ENCODE measurements around the gene MTCL3.

GRCh38 chr6:127452803-127453202 lies 66.3 kb downstream of the MTCL3 start:
- TF ChIP-seq, protein P1, sequence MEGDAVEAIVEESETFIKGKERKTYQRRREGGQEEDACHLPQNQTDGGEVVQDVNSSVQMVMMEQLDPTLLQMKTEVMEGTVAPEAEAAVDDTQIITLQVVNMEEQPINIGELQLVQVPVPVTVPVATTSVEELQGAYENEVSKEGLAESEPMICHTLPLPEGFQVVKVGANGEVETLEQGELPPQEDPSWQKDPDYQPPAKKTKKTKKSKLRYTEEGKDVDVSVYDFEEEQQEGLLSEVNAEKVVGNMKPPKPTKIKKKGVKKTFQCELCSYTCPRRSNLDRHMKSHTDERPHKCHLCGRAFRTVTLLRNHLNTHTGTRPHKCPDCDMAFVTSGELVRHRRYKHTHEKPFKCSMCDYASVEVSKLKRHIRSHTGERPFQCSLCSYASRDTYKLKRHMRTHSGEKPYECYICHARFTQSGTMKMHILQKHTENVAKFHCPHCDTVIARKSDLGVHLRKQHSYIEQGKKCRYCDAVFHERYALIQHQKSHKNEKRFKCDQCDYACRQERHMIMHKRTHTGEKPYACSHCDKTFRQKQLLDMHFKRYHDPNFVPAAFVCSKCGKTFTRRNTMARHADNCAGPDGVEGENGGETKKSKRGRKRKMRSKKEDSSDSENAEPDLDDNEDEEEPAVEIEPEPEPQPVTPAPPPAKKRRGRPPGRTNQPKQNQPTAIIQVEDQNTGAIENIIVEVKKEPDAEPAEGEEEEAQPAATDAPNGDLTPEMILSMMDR (optimal IDR thresholded peaks at IDR 0.05 in 1 of 3, IDR thresholded peaks at IDR 0.05 in 1 of 3, conservative IDR thresholded peaks at IDR 0.05 in 1 of 3; ENCODE audit: extremely low read depth in 1 of 3, insufficient read depth in 2 of 3, low read length in 3 of 3) = no peak
- no peak for TF ChIP-seq EZH2 (IDR thresholded peaks at IDR 0.05; ENCODE audit: low read length)

Data from keratinocyte (primary cell).